ENCODE measurements around the gene RPL13. TPM values are rescaled to one million over a fixed set of nuclear protein-coding genes. Genes with fewer than 3 reads are reported as not detected.
A peak's percentile ranks its signal among the peaks of the same experiment; 100 is the strongest.

Gene RPL13
- total and polyA plus RNA-seq, 2 of the 13 experiments (the other 11 are each of a cell fraction or from before 2014, with no cell fraction given) = 2,988 to 4,411 TPM

DNA sequence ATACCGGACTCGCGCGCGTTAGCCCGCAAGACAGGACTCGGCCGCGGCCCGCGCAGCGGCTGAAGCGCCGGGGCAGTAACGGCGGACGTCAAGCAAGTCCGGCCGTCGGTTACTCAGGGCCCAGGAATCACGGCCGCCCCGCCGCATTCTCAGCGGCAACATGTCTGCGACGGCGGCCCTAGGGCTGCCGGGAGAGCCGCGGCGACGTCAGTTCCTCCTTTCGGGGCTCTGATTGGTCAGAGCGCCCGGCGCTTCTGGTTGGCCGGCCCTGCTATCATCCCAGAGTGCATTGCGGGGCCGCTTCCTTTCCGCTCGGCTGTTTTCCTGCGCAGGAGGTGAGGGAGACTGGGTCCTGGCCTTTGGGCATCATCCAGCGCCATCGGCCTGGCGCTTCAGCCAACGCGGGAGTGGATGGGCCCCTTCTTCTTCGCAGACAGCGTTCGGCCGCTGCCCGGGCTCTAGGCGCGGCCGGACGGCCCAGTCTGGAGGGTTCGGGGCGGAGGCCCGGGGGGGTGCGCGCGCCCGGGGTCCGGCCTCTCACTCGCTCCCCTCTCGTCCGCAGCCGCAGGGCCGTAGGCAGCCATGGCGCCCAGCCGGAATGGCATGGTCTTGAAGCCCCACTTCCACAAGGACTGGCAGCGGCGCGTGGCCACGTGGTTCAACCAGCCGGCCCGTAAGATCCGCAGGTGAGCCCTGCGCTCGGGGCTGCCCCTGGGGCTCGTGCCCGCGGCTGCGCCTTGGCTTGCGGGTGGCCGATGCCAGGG is at the start of gene RPL13 (continued):
- TF ChIP-seq NONO (IDR thresholded peaks at IDR 0.05) = no peak
- TF ChIP-seq NONO (CRISPR knock-in tag; conservative IDR thresholded peaks at IDR 0.05) = peak; percentile 81
- TF ChIP-seq, protein P1, sequence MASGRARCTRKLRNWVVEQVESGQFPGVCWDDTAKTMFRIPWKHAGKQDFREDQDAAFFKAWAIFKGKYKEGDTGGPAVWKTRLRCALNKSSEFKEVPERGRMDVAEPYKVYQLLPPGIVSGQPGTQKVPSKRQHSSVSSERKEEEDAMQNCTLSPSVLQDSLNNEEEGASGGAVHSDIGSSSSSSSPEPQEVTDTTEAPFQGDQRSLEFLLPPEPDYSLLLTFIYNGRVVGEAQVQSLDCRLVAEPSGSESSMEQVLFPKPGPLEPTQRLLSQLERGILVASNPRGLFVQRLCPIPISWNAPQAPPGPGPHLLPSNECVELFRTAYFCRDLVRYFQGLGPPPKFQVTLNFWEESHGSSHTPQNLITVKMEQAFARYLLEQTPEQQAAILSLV (CRISPR knock-in tag; IDR thresholded peaks at IDR 0.05; ENCODE audit: borderline replicate concordance) = peak; percentile 81
- TF ChIP-seq PRMT3 (CRISPR knock-in tag; IDR thresholded peaks at IDR 0.05; ENCODE audit: borderline replicate concordance, low read depth) = peak; percentile 89; the same call in 1 of the 2 replicates
- peak; percentile 92; the same call in 1 of the 2 replicates for TF ChIP-seq ZNF607 (CRISPR knock-in tag; IDR thresholded peaks at IDR 0.05; ENCODE audit: borderline replicate concordance)
- peak; percentile 67; the same call in 1 of the 2 replicates for TF ChIP-seq EED (CRISPR knock-in tag; IDR thresholded peaks at IDR 0.05)
- 0 out of 2 replicates have a peak, but pooled peaks have one; percentile 77 for TF ChIP-seq ZNF136 (CRISPR knock-in tag; IDR thresholded peaks at IDR 0.05; ENCODE audit: low read depth)
- peak; percentile 80; the same call in 1 of the 2 replicates for TF ChIP-seq ZNF331 (CRISPR knock-in tag; IDR thresholded peaks at IDR 0.05)
- peak; percentile 95 for TF ChIP-seq YEATS4 (CRISPR knock-in tag; IDR thresholded peaks at IDR 0.05; ENCODE audit: borderline replicate concordance)
- TF ChIP-seq, protein P2, sequence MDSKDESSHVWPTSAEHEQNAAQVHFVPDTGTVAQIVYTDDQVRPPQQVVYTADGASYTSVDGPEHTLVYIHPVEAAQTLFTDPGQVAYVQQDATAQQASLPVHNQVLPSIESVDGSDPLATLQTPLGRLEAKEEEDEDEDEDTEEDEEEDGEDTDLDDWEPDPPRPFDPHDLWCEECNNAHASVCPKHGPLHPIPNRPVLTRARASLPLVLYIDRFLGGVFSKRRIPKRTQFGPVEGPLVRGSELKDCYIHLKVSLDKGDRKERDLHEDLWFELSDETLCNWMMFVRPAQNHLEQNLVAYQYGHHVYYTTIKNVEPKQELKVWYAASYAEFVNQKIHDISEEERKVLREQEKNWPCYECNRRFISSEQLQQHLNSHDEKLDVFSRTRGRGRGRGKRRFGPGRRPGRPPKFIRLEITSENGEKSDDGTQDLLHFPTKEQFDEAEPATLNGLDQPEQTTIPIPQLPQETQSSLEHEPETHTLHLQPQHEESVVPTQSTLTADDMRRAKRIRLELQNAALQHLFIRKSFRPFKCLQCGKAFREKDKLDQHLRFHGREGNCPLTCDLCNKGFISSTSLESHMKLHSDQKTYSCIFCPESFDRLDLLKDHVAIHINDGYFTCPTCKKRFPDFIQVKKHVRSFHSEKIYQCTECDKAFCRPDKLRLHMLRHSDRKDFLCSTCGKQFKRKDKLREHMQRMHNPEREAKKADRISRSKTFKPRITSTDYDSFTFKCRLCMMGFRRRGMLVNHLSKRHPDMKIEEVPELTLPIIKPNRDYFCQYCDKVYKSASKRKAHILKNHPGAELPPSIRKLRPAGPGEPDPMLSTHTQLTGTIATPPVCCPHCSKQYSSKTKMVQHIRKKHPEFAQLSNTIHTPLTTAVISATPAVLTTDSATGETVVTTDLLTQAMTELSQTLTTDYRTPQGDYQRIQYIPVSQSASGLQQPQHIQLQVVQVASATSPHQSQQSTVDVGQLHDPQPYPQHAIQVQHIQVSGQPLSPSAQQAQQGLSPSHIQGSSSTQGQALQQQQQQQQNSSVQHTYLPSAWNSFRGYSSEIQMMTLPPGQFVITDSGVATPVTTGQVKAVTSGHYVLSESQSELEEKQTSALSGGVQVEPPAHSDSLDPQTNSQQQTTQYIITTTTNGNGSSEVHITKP (CRISPR knock-in tag; IDR thresholded peaks at IDR 0.05; ENCODE audit: low read depth) = 0 out of 2 replicates have a peak, but pooled peaks have one; percentile 28
- TF ChIP-seq ZNF296 (CRISPR knock-in tag; conservative IDR thresholded peaks at IDR 0.05) = no peak
- TF ChIP-seq REL (CRISPR knock-in tag; conservative IDR thresholded peaks at IDR 0.05) = peak; percentile 69; the same call in 1 of the 2 replicates
- TF ChIP-seq, protein P3, sequence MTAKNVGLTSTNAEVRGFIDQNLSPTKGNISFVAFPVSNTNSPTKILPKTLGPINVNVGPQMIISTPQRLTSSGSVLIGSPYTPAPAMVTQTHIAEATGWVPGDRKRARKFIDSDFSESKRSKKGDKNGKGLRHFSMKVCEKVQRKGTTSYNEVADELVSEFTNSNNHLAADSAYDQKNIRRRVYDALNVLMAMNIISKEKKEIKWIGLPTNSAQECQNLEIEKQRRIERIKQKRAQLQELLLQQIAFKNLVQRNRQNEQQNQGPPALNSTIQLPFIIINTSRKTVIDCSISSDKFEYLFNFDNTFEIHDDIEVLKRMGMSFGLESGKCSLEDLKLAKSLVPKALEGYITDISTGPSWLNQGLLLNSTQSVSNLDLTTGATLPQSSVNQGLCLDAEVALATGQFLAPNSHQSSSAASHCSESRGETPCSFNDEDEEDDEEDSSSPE (CRISPR knock-in tag; IDR thresholded peaks at IDR 0.05) = peak; percentile 77
- TF ChIP-seq, protein P4, sequence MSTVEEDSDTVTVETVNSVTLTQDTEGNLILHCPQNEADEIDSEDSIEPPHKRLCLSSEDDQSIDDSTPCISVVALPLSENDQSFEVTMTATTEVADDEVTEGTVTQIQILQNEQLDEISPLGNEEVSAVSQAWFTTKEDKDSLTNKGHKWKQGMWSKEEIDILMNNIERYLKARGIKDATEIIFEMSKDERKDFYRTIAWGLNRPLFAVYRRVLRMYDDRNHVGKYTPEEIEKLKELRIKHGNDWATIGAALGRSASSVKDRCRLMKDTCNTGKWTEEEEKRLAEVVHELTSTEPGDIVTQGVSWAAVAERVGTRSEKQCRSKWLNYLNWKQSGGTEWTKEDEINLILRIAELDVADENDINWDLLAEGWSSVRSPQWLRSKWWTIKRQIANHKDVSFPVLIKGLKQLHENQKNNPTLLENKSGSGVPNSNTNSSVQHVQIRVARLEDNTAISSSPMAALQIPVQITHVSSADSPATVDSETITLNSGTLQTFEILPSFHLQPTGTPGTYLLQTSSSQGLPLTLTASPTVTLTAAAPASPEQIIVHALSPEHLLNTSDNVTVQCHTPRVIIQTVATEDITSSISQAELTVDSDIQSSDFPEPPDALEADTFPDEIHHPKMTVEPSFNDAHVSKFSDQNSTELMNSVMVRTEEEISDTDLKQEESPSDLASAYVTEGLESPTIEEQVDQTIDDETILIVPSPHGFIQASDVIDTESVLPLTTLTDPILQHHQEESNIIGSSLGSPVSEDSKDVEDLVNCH (CRISPR knock-in tag; IDR thresholded peaks at IDR 0.05) = no peak
- peak; percentile 94 for TF ChIP-seq RFXANK (CRISPR knock-in tag; IDR thresholded peaks at IDR 0.05)
- TF ChIP-seq ZFP36 (IDR thresholded peaks at IDR 0.05; ENCODE audit: borderline replicate concordance, low read depth, low read length, partially characterized antibody) = no peak
- TF ChIP-seq, protein P5, sequence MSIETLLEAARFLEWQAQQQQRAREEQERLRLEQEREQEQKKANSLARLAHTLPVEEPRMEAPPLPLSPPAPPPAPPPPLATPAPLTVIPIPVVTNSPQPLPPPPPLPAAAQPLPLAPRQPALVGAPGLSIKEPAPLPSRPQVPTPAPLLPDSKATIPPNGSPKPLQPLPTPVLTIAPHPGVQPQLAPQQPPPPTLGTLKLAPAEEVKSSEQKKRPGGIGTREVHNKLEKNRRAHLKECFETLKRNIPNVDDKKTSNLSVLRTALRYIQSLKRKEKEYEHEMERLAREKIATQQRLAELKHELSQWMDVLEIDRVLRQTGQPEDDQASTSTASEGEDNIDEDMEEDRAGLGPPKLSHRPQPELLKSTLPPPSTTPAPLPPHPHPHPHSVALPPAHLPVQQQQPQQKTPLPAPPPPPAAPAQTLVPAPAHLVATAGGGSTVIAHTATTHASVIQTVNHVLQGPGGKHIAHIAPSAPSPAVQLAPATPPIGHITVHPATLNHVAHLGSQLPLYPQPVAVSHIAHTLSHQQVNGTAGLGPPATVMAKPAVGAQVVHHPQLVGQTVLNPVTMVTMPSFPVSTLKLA (IDR thresholded peaks at IDR 0.05) = peak; percentile 15; the same call in 1 of the 2 replicates
